GM23248 (cell line): Measurements from ENCODE around the gene GABRR2.

Experiments
- EZH2 ChIP-seq: fragments of 200-600 bp; sonication (generic); IDR thresholded peaks from 2 replicates; pipeline ENCODE4 v1.6.1; 2018; ENCODE audit warnings: antibody characterized with exemption, mild to moderate bottlenecking; ENCODE audit not compliant: insufficient read depth, poor library complexity, severe bottlenecking
- EZH2phosphoT487 ChIP-seq: fragments of 200-600 bp; sonication (generic); IDR thresholded peaks from 2 replicates; pipeline ENCODE4 v1.6.1; 2018; ENCODE audit warnings: antibody characterized with exemption, moderate library complexity, mild to moderate bottlenecking, low read depth; ENCODE audit not compliant: insufficient read depth

- TF ChIP-seq EZH2, result no peak
- TF ChIP-seq EZH2phosphoT487, result no peak
These were observed 40.6 kb upstream of the GABRR2 start for GRCh38 chr6:89355511-89356194.
